ENCODE data around the gene HID1.

Gene HID1

GRCh38 chr17:75005291-75005690, 32.7 kb upstream of the HID1 start:
- FAIRE-seq = no peak
- DNase-seq (ENCODE audit: insufficient read length, low spot score) = no peak
- TF ChIP-seq CTCF (IDR thresholded peaks at IDR 0.05; ENCODE audit: insufficient read depth, missing control alignments) = no peak

- no peak for TF ChIP-seq CTCF (IDR thresholded peaks at IDR 0.05; ENCODE audit: insufficient read depth, missing control alignments)
- DNase-seq (ENCODE audit: insufficient read length, low spot score) (no peak), FAIRE-seq (no peak)
These were observed 31.8 kb upstream of the HID1 start for GRCh38 chr17:75004371-75004770.

GRCh38 chr17:75003957-75004355, 31.4 kb upstream of the HID1 start:
- FAIRE-seq = no peak
- TF ChIP-seq CTCF (IDR thresholded peaks at IDR 0.05; ENCODE audit: insufficient read depth, missing control alignments) = no peak
- DNase-seq (ENCODE audit: insufficient read length, low spot score) = no peak

GRCh38 chr17:75003070-75003956, 30.8 kb upstream of the HID1 start:
- DNase-seq (ENCODE audit: insufficient read length, low spot score) (no peak), FAIRE-seq (no peak)
- no peak for TF ChIP-seq CTCF (IDR thresholded peaks at IDR 0.05; ENCODE audit: insufficient read depth, missing control alignments)

- FAIRE-seq = no peak
- no peak for DNase-seq (ENCODE audit: insufficient read length, low spot score)
- no peak for TF ChIP-seq CTCF (IDR thresholded peaks at IDR 0.05; ENCODE audit: insufficient read depth, missing control alignments)
These were observed 29.6 kb upstream of the HID1 start for GRCh38 chr17:75001915-75002843.

GRCh38 chr17:74999523-74999922, 27.0 kb upstream of the HID1 start:
- DNase-seq (ENCODE audit: insufficient read length, low spot score) (no peak), FAIRE-seq (no peak)
- no peak for TF ChIP-seq CTCF (IDR thresholded peaks at IDR 0.05; ENCODE audit: insufficient read depth, missing control alignments)

Data from D721Med (cell line).